GM12873 (cell line): ENCODE data around the gene SHC3.

ENCODE experiments used
- TF ChIP-seq, protein P1 (sequence below): IDR thresholded peaks from 2 replicates; pipeline ENCODE4 v1.5.1; 2012; ENCODE audit warnings: low read depth, mild to moderate bottlenecking, moderate library complexity, low read length, control low read depth; ENCODE audit not compliant: insufficient read depth; ENCODE audit errors: missing control alignments

Gene SHC3

DNA sequence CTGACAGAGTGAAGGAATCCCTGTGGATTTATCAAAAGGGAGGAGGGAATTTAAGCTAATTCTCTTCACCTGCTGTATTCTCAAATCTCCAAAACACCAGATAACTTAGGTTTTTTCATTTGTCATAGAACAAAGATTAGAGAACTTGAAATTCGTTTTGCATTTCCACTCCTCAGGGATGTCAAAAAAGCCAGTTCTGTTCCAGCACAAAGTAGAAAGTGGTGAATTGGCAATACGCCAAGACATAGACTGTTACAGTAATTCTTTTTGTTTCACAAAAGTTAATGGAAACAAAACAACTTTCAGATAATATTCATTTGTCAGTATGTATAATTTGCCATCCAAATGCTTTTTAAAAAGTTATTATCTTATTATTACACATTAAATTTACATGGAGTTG lies 172.4 kb downstream of the SHC3 start:
- TF ChIP-seq, protein P1, sequence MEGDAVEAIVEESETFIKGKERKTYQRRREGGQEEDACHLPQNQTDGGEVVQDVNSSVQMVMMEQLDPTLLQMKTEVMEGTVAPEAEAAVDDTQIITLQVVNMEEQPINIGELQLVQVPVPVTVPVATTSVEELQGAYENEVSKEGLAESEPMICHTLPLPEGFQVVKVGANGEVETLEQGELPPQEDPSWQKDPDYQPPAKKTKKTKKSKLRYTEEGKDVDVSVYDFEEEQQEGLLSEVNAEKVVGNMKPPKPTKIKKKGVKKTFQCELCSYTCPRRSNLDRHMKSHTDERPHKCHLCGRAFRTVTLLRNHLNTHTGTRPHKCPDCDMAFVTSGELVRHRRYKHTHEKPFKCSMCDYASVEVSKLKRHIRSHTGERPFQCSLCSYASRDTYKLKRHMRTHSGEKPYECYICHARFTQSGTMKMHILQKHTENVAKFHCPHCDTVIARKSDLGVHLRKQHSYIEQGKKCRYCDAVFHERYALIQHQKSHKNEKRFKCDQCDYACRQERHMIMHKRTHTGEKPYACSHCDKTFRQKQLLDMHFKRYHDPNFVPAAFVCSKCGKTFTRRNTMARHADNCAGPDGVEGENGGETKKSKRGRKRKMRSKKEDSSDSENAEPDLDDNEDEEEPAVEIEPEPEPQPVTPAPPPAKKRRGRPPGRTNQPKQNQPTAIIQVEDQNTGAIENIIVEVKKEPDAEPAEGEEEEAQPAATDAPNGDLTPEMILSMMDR = no peak

DNA sequence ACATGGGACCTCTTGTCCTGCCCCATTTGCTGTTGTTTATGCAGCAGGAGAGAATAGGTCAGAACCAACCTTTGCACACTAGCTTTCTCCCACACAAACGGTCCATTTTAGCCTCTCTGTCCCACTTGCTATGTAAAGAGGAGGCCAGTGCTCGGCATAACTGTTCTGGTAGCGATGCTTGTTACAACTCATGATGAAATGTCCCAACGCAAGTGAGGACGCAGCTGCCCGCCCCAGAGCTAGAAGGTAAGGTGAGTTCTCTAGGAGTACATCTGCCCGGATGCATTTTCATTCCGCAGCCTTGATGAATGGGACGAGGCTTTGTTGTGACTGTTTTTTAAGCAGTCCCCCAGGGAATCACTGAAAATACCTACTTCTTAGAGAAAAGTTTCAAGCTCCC lies 173.3 kb downstream of the SHC3 start:
- TF ChIP-seq, protein P1 = no peak

DNA sequence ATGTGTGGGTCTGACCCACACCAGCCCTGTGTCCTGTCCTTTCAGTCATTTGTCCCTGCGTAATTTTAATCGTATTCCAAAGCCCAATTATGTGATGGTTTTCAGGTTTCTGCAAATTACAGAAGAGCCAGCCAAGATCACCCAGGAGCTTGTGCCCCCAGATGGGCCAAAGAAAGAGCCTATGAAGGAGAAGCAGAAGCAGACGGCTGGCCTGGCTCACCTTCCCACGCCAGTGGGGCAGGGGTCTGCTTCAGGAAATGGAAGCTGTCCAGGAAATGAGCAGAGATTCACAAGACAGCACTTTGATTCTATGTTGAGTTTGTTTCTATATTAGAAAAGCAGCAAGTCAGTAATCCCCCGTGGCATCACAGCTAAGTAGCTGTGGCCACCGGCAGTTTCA lies 175.6 kb downstream of the SHC3 start:
- TF ChIP-seq, protein P1 = no peak

DNA sequence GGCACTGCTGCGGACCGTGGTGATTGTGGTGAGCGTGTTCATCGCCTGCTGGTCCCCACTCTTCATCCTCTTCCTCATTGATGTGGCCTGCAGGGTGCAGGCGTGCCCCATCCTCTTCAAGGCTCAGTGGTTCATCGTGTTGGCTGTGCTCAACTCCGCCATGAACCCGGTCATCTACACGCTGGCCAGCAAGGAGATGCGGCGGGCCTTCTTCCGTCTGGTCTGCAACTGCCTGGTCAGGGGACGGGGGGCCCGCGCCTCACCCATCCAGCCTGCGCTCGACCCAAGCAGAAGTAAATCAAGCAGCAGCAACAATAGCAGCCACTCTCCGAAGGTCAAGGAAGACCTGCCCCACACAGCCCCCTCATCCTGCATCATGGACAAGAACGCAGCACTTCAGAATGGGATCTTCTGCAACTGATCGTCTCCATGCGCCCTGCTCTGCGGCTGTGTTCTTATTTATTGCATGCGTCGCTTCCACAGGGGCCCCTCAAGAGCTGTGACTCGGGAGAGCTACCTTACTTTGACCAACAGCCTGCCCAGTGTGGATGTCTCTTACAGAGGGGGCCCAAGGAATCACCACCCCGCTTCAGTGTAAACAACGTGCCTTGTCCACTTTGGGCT lies 176.6 kb downstream of the SHC3 start:
- TF ChIP-seq, protein P1 = no peak

DNA sequence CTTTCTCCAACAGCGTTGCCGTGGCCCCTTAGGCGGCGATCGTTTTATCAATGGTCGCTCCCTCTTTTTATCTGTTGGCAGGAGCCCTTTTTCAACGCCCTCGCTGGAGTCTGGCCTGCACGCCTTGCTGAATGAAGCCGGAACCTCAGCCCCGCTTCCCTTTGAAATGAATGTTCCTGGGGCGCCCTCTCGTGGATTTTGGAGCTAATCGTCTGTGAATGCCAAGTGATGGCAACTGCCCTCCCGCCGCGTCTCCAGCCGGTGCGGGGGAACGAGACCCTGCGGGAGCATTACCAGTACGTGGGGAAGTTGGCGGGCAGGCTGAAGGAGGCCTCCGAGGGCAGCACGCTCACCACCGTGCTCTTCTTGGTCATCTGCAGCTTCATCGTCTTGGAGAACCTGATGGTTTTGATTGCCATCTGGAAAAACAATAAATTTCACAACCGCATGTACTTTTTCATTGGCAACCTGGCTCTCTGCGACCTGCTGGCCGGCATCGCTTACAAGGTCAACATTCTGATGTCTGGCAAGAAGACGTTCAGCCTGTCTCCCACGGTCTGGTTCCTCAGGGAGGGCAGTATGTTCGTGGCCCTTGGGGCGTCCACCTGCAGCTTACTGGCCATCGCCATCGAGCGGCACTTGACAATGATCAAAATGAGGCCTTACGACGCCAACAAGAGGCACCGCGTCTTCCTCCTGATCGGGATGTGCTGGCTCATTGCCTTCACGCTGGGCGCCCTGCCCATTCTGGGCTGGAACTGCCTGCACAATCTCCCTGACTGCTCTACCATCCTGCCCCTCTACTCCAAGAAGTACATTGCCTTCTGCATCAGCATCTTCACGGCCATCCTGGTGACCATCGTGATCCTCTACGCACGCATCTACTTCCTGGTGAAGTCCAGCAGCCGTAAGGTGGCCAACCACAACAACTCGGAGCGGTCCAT lies 177.4 kb downstream of the SHC3 start:
- TF ChIP-seq, protein P1 = peak; percentile 70

DNA sequence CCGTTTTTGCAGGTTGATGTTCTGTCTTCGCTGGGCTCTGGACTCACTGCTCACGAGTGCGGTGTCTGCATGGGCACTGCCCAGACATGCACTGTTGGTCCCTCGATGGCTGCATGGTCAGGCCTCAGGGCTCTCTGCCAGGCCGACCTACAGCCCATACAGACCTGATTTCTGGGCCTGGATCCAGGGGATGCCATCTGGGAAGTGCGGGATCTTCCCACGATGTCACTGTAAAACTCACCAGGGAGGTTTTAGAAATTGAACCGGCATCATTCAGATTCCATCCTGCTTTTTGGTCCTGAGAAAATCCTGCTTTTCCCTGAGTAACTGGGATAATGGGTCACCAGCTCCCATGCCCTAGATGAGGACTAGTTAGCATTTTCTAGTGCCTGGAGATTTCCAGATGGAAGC lies 178.2 kb downstream of the SHC3 start:
- TF ChIP-seq, protein P1 = no peak

DNA sequence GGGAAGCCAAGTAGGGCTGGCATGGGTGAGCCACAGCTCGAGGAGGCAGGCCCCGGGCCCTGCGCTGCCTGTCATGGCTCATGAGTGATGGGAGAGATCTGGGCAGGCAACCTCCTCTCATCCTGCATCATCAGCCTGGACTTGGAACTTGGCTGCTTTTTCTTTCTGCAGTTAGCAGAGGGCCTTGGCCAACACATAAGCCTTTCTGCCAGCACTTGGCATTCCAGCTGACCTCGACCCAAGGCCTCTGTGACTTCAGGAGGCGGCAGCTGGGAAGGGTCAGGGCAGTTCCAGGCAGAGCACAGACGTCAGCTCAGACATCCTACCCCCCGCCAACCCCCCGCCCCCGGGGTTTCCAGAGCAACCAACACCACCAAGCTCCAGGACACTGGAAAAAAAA lies 179.7 kb downstream of the SHC3 start:
- TF ChIP-seq, protein P1 = no peak
